ENCODE results near the gene ZNF135.

Gene ZNF135

GRCh38 chr19:58088521-58089052 is 29.5 kb downstream of the ZNF135 start:
- no peak for DNase-seq (ENCODE audit: low read depth, low spot score)
- H3K27ac ChIP-seq, result no peak overlapping the region

GRCh38 chr19:58089846-58090245 is 30.8 kb downstream of the ZNF135 start:
- H3K27ac ChIP-seq, result no peak overlapping the region
- DNase-seq (ENCODE audit: low read depth, low spot score), result no peak

GRCh38 chr19:58091251-58091995 is 32.3 kb downstream of the ZNF135 start:
- DNase-seq (ENCODE audit: low read depth, low spot score), result no peak
- no peak overlapping the region for H3K27ac ChIP-seq

GRCh38 chr19:58093071-58093470 is 34.0 kb downstream of the ZNF135 start:
- no peak for DNase-seq (ENCODE audit: low read depth, low spot score)
- no peak overlapping the region for H3K27ac ChIP-seq

- DNase-seq (ENCODE audit: low read depth, low spot score), result no peak
- no peak overlapping the region for H3K27ac ChIP-seq
Measured at GRCh38 chr19:58095328-58095727, 36.2 kb downstream of the ZNF135 start.

- no peak for DNase-seq (ENCODE audit: low read depth, low spot score)
- no peak overlapping the region for H3K27ac ChIP-seq
Measured at GRCh38 chr19:58096884-58097283, 37.8 kb downstream of the ZNF135 start.

- no peak for DNase-seq (ENCODE audit: low read depth, low spot score)
- no peak overlapping the region for H3K27ac ChIP-seq
Measured at GRCh38 chr19:58097349-58097748, 38.3 kb downstream of the ZNF135 start.

GRCh38 chr19:58097781-58098681 is 38.9 kb downstream of the ZNF135 start, which contains the start of gene ZSCAN18:
Gene ZSCAN18, minus strand, starts transcription at chr19:58098231. Its CDS starts 7,964 bp downstream, at chr19:58090267.
- peak; percentile 65 for DNase-seq (ENCODE audit: low read depth, low spot score)
- H3K27ac ChIP-seq, result no peak within 1 kb of the TSS

- no peak for DNase-seq (ENCODE audit: low read depth, low spot score)
- H3K27ac ChIP-seq, result no peak overlapping the region
Measured at GRCh38 chr19:58098682-58098998, 39.6 kb downstream of the ZNF135 start.

- no peak overlapping the region for H3K27ac ChIP-seq
- no peak for DNase-seq (ENCODE audit: low read depth, low spot score)
Measured at GRCh38 chr19:58107778-58108545, 48.9 kb downstream of the ZNF135 start.

- H3K27ac ChIP-seq, result no peak overlapping the region
- no peak for DNase-seq (ENCODE audit: low read depth, low spot score)
Measured at GRCh38 chr19:58108546-58108817, 49.4 kb downstream of the ZNF135 start.

GRCh38 chr19:58117841-58118575 is 58.9 kb downstream of the ZNF135 start:
- no peak for DNase-seq (ENCODE audit: low read depth, low spot score)
- H3K27ac ChIP-seq, result no peak overlapping the region

GRCh38 chr19:58118979-58119733 is 60.1 kb downstream of the ZNF135 start:
- no peak overlapping the region for H3K27ac ChIP-seq
- DNase-seq (ENCODE audit: low read depth, low spot score), result no peak

All from epithelial cell of prostate (primary cell).